Measurements from ENCODE around the gene CARD10. TPM values are rescaled to one million over a fixed set of nuclear protein-coding genes. Genes with fewer than 3 reads are reported as not detected.

The CARD10 gene
- total and polyA plus RNA-seq, 2 of the 13 experiments (the other 11 are each of a cell fraction or from before 2014, with no cell fraction given), result 35.2 to 55.8 TPM

GRCh38 chr22:37488337-37489135, 30.7 kb downstream of the CARD10 start (continued):
- no peak for TF ChIP-seq GMEB2 (CRISPR knock-in tag; IDR thresholded peaks at IDR 0.05; ENCODE audit: low read depth)
- peak; percentile 83 for TF ChIP-seq FOXA3 (CRISPR knock-in tag; IDR thresholded peaks at IDR 0.05)
- TF ChIP-seq PRPF4 (IDR thresholded peaks at IDR 0.05; ENCODE audit: low read depth, low read length, poor library complexity, severe bottlenecking), result peak; percentile 80
- TF ChIP-seq ZNF274 (CRISPR knock-in tag; IDR thresholded peaks at IDR 0.05), result peak; percentile 64; the same call in 1 of the 2 replicates
- peak; percentile 58 for TF ChIP-seq TBX2 (CRISPR knock-in tag; IDR thresholded peaks at IDR 0.05; ENCODE audit: borderline replicate concordance)
- TF ChIP-seq ARNT (IDR thresholded peaks at IDR 0.05), result no peak
- no peak for TF ChIP-seq TERF1 (CRISPR knock-in tag; IDR thresholded peaks at IDR 0.05)
- TF ChIP-seq MEIS2 (CRISPR knock-in tag; IDR thresholded peaks at IDR 0.05), result no peak
- peak; percentile 84; the same call in 1 of the 2 replicates for TF ChIP-seq ZSCAN25 (CRISPR knock-in tag; IDR thresholded peaks at IDR 0.05)
- TF ChIP-seq RBM39 (IDR thresholded peaks at IDR 0.05; ENCODE audit: low read depth, low read length, poor library complexity, severe bottlenecking), result no peak
- peak; percentile 31; the same call in 1 of the 2 replicates for TF ChIP-seq FOSL2 (CRISPR knock-in tag; IDR thresholded peaks at IDR 0.05)
- peak; percentile 15 for TF ChIP-seq ASH2L (IDR thresholded peaks at IDR 0.05; ENCODE audit: insufficient read length, low read depth, low read length)
- TF ChIP-seq RCOR2 (CRISPR knock-in tag; IDR thresholded peaks at IDR 0.05), result peak; percentile 34; the same call in 1 of the 2 replicates
- TF ChIP-seq RARA (CRISPR knock-in tag; IDR thresholded peaks at IDR 0.05), result peak; percentile 72
- peak; percentile 77 for TF ChIP-seq AKAP8 (CRISPR knock-in tag; IDR thresholded peaks at IDR 0.05)
- TF ChIP-seq ZNF350 (CRISPR knock-in tag; IDR thresholded peaks at IDR 0.05; ENCODE audit: borderline replicate concordance, low read depth), result peak; percentile 54; the same call in 1 of the 2 replicates
- 0 out of 2 replicates have a peak, but pooled peaks have one; percentile 29 for TF ChIP-seq RBFOX2 (IDR thresholded peaks at IDR 0.05; ENCODE audit: low read depth, low read length)
- TF ChIP-seq SRSF4 (IDR thresholded peaks at IDR 0.05; ENCODE audit: low read depth, low read length, poor library complexity, severe bottlenecking), result no peak
- TF ChIP-seq STAG1 (CRISPR knock-in tag; IDR thresholded peaks at IDR 0.05), result no peak
- no peak; the same call in 1 of the 2 replicates for TF ChIP-seq ZNF296 (CRISPR knock-in tag; conservative IDR thresholded peaks at IDR 0.05)
- no peak for TF ChIP-seq HES4 (CRISPR knock-in tag; IDR thresholded peaks at IDR 0.05; ENCODE audit: borderline replicate concordance)
- TF ChIP-seq ZMYM3 (CRISPR knock-in tag; IDR thresholded peaks at IDR 0.05), result peak; percentile 85
- TF ChIP-seq SOX6 (IDR thresholded peaks at IDR 0.05), result no peak
- peak; percentile 38 for TF ChIP-seq SOX6 (CRISPR knock-in tag; IDR thresholded peaks at IDR 0.05)
- peak; percentile 49; the same call in 1 of the 2 replicates for TF ChIP-seq ZNF614 (CRISPR knock-in tag; IDR thresholded peaks at IDR 0.05; ENCODE audit: borderline replicate concordance)
- peak; percentile 14; the same call in 1 of the 2 replicates for TF ChIP-seq ZNF232 (CRISPR knock-in tag; IDR thresholded peaks at IDR 0.05; ENCODE audit: borderline replicate concordance)
- peak; percentile 46; the same call in 1 of the 2 replicates for TF ChIP-seq SIN3A (IDR thresholded peaks at IDR 0.05; ENCODE audit: borderline replicate concordance, low read depth, low read length)

Measured in HepG2 (cell line).